ENCODE data around the gene WDR81.

- TF ChIP-seq CTCF (IDR thresholded peaks at IDR 0.05) (no peak), POLR2AphosphoS5 (IDR thresholded peaks at IDR 0.05) (no peak), POLR2A (IDR thresholded peaks at IDR 0.05) (no peak)
These were observed 61.4 kb downstream of the WDR81 start for GRCh38 chr17:1785930-1786329.
